Mesenchymal stem cell (in vitro differentiated cells and primary cell): ENCODE data around the gene CAND2.
A peak's percentile ranks its signal among the peaks of the same experiment; 100 is the strongest.

Experiments
- DNase-seq: peaks from one replicate; pipeline ENCODE4 v3.0.0-alpha.2; 2013
- H2AFZ ChIP-seq: one replicate; pipeline ENCODE4 v1.6.1; 2013; ENCODE audit warnings: low read depth, mild to moderate bottlenecking, control low read depth, inconsistent platforms, low read length, moderate library complexity
- H2AK5ac ChIP-seq: 2 replicates; pipeline ENCODE4 v1.6.1; 2013; ENCODE audit warnings: low read length, moderate library complexity, mild to moderate bottlenecking, inconsistent platforms; ENCODE audit not compliant: severe bottlenecking
- H2BK120ac ChIP-seq: one replicate; pipeline ENCODE4 v1.6.1; 2013; ENCODE audit warnings: low read depth, mild to moderate bottlenecking, inconsistent platforms, low read length, moderate library complexity
- H2BK12ac ChIP-seq, 2 experiments: one replicate each; pipeline ENCODE4 v1.6.1; 2013; ENCODE audit warnings: inconsistent platforms in 2 of 2, low read length in 2 of 2, mild to moderate bottlenecking in 2 of 2, moderate library complexity in 2 of 2, control low read depth in 1 of 2
- H2BK15ac ChIP-seq: one replicate; pipeline ENCODE4 v1.6.1; 2013; ENCODE audit warnings: mild to moderate bottlenecking, low read depth, inconsistent platforms; ENCODE audit not compliant: poor library complexity, severe bottlenecking
- H2BK5ac ChIP-seq: 2 replicates; pipeline ENCODE4 v1.6.1; 2013; ENCODE audit warnings: low read depth, mild to moderate bottlenecking, low read length, control low read depth, inconsistent platforms; ENCODE audit not compliant: poor library complexity, severe bottlenecking
- H3K14ac ChIP-seq, 2 experiments: one replicate each; pipeline ENCODE4 v1.6.1; 2013; ENCODE audit warnings: inconsistent platforms in 2 of 2, low read length in 2 of 2, control low read depth in 1 of 2, mild to moderate bottlenecking in 1 of 2, moderate library complexity in 1 of 2
- H3K18ac ChIP-seq, 2 experiments: one replicate each; pipeline ENCODE4 v1.6.1; 2013; ENCODE audit warnings: inconsistent platforms in 2 of 2, low read length in 2 of 2, control low read depth in 1 of 2, low read depth in 1 of 2, mild to moderate bottlenecking in 1 of 2
- H3K23ac ChIP-seq, 2 experiments: one replicate each; pipeline ENCODE4 v1.6.1; 2013; ENCODE audit warnings: inconsistent platforms in 2 of 2, low read length in 2 of 2, mild to moderate bottlenecking in 2 of 2, moderate library complexity in 2 of 2, control low read depth in 1 of 2
- H3K27ac ChIP-seq: 2 replicates; pipeline ENCODE4 v1.5.1; 2013; ENCODE audit warnings: mild to moderate bottlenecking, moderate library complexity, low read length, control low read depth, inconsistent platforms; ENCODE audit not compliant: poor library complexity, severe bottlenecking
- H3K27me3 ChIP-seq, 2 experiments: 2 replicates each; pipeline versions ENCODE4 v1.6.1 to v1.7.0; 2013; ENCODE audit warnings: low read length in 2 of 2, mild to moderate bottlenecking in 2 of 2, moderate library complexity in 2 of 2, control low read depth in 1 of 2, inconsistent platforms in 1 of 2; ENCODE audit not compliant: control insufficient read depth in 1 of 2, insufficient read depth in 1 of 2
- H3K36me3 ChIP-seq, 2 experiments: 2 replicates each; pipeline versions ENCODE4 v1.6.1 to v1.7.0; 2013; ENCODE audit warnings: low read length in 2 of 2, control low read depth in 1 of 2, inconsistent platforms in 1 of 2, low read depth in 1 of 2, mild to moderate bottlenecking in 1 of 2; ENCODE audit not compliant: insufficient read depth in 2 of 2, control insufficient read depth in 1 of 2
- H3K4ac ChIP-seq, 2 experiments: one replicate each; pipeline ENCODE4 v1.6.1; 2013; ENCODE audit warnings: inconsistent platforms in 2 of 2, low read length in 2 of 2, mild to moderate bottlenecking in 2 of 2, moderate library complexity in 2 of 2, control low read depth in 1 of 2, low read depth in 1 of 2
- H3K4me1 ChIP-seq: 2 replicates; pipeline ENCODE4 v1.6.1; 2013; ENCODE audit warnings: low read depth, low read length, control low read depth; ENCODE audit not compliant: control insufficient read depth, insufficient read depth
- H3K4me2 ChIP-seq: 2 replicates; pipeline ENCODE4 v1.6.1; 2013; ENCODE audit warnings: low read length, mild to moderate bottlenecking, inconsistent platforms; ENCODE audit not compliant: poor library complexity, severe bottlenecking
- H3K4me3 ChIP-seq, 2 experiments: 2 replicates each; pipeline versions ENCODE4 v1.5.1 to v1.7.0; 2013; ENCODE audit warnings: low read length in 2 of 2, mild to moderate bottlenecking in 2 of 2, control low read depth in 1 of 2, low read depth in 1 of 2; ENCODE audit not compliant: insufficient read depth in 1 of 2
- H3K79me1 ChIP-seq: replicated peaks from 2 replicates; pipeline ENCODE4 v1.6.1; 2013; ENCODE audit warnings: mild to moderate bottlenecking, control low read depth, low read length, inconsistent platforms; ENCODE audit not compliant: poor library complexity, severe bottlenecking
- H3K9ac ChIP-seq: 2 replicates; pipeline ENCODE4 v1.7.0; 2013; ENCODE audit warnings: mild to moderate bottlenecking, low read length, moderate library complexity
- H3K9me3 ChIP-seq: 2 replicates; pipeline ENCODE4 v1.7.0; 2013; ENCODE audit warnings: mild to moderate bottlenecking, low read length; ENCODE audit not compliant: control insufficient read depth
- H4K8ac ChIP-seq: one replicate; pipeline ENCODE4 v1.6.1; 2013; ENCODE audit warnings: inconsistent platforms, mild to moderate bottlenecking, low read length, moderate library complexity
- H4K91ac ChIP-seq: one replicate; pipeline ENCODE4 v1.6.1; 2013; ENCODE audit warnings: mild to moderate bottlenecking, low read length, inconsistent platforms
- WGBS: methylation state at CpG from one replicate; pipeline ENCODE4 v1.1.7; 2013; ENCODE audit warnings: mixed read lengths; 5-methylcytosine and 5-hydroxymethylcytosine counted together

The CAND2 gene

DNA sequence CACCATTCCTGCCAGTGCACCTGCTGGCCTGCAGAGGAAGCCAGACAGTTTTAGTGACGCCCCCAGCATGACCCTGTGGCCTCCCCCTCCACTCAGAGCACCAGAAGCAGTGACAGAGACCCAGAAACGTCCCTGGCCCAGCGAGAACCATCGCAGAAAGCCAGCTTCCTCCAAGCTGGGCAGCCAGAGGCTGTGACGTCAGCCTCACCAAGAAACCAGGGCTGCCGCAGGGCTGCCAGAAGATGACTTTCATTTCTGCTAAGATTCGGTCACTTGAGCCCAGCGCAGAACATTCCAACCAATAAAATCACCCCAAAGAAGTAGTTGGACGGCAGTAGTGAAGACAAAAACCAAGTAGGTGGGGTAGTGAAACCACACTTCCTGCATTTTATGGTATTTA lies 74.5 kb downstream of the CAND2 start:
- no peak overlapping the region for H3K27ac ChIP-seq
- WGBS, result 66% methylated on average over 6 of the region's 9 CpGs
- H3K23ac ChIP-seq, result no peak overlapping the region

DNA sequence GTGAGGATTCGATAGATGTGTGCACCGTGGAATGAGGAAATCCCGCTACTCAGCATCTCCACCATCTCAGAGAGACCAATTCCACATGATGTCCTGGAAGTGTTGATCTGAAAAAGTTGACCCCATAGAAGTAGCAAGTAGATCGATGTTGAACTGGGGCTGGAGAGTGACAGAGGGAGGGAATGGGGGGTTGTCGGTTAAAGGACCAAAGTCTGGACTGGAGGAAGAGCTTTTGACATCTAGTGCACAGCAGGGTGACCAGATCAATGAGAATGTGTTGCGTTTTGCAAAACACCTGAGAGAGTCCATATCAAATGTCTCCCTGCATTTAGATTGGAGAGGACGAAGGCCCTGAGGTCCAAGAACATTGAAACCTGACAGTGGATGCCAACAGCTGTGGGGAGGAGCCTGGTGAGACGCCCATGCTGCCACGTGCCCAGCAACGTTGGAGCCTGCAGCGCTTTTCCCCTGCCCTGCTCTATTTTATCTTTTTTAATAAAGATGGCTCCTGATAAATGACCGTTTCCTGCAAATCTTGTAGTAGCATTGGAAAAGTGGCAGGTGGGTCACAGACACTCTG lies 75.0 kb downstream of the CAND2 start:
- Histone ChIP-seq H2BK120ac (no peak overlapping the region), H4K8ac (no peak overlapping the region), H3K4me2 (no peak overlapping the region), H3K36me3 (no peaks in the 10 kb centered on the region), H3K4me3 (peak overlapping the region in 1 of 2 experiments; percentile 42), H3K27ac (no peak overlapping the region), H3K4ac (no peak overlapping the region), H4K91ac (no peak overlapping the region), H3K9me3 (no peaks in the 10 kb centered on the region), H2BK12ac (no peak overlapping the region), H2AFZ (no peak overlapping the region), H3K9ac (peak overlapping the region; percentile 68), H2BK15ac (no peak overlapping the region), H3K79me1 (no peaks in the 10 kb centered on the region), H3K27me3 (peaks cover 15 to 30% of the 10 kb centered on the region in 2 experiments), H3K18ac (no peak overlapping the region), H2BK5ac (no peak overlapping the region), H3K4me1 (peaks cover 17% of the 10 kb centered on the region), H3K23ac (no peak overlapping the region), H3K14ac (no peak overlapping the region), H2AK5ac (no peak overlapping the region)
- 86% methylated on average over 12 of the region's 12 CpGs for WGBS
- DNase-seq, result no peak

More for the DNA sequence above, 74.5 kb downstream of the CAND2 start:
- Histone ChIP-seq H3K9me3 (no peaks in the 10 kb centered on the region), H2BK15ac (no peak overlapping the region), H2BK12ac (no peak overlapping the region), H3K9ac (peak overlapping the region; percentile 68), H3K27me3 (peaks cover 14 to 30% of the 10 kb centered on the region in 2 experiments), H4K91ac (no peak overlapping the region), H3K4me1 (peaks cover 12% of the 10 kb centered on the region), H3K18ac (no peak overlapping the region), H2BK120ac (no peak overlapping the region), H3K4me3 (peak overlapping the region in 1 of 2 experiments; percentile 42), H2BK5ac (no peak overlapping the region), H3K79me1 (no peaks in the 10 kb centered on the region), H3K4me2 (no peak overlapping the region), H3K14ac (no peak overlapping the region), H4K8ac (no peak overlapping the region), H2AK5ac (no peak overlapping the region), H3K36me3 (no peaks in the 10 kb centered on the region), H2AFZ (no peak overlapping the region), H3K4ac (no peak overlapping the region)
- no peak for DNase-seq

DNA sequence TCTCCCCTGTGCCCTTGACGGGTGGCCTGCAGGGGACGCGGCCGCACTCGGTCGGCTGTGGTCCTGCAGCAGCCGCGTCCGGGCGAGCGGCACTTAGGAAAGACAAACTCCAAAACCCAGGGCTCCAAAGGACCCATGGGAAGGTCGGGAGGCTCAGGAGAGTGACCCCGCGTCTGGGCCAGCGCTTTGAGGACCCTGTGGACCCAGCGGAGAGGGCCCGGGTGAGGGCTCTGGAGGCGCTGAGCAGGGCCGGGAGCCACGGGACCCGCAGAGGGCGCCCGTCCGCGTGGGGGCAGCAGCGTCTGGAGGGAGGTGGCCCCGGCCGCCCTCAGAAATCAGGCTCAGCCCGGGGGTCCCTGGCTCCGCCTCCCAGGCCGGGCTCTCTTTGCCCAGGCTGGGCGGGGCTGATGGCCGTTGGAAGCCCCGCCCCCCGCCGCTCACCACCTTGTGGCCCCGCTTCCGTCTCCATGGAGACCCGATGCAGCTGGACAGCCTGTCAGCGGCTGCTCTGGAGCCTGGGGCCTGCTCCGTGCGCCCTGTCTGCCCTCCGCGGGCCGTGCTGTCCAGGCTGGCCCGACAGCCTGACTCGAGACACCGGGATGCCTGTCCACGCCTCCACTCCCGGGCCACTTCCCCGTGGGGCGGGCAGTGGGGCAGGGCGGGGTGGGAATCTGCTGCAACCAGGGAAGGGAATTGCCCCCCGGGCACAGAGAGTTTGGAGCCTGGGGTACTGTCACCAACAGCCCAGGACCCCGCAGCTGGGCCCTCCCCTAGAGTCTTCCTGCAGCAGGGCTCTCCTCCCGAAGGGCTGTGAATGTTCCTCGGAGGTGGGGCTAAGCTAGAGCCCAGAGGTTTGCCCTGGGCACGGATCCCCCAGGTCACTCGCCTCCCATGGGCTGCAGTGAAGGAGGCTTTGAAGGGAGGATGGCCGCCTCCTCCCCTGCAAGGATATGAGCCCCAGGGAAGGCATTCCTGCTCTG lies 79.7 kb downstream of the CAND2 start:
- no peak overlapping the region for H3K4ac ChIP-seq
- 22% methylated on average over 59 of the region's 60 CpGs for WGBS
- peak overlapping the region in 1 of 2 experiments; percentile 14 for H3K18ac ChIP-seq

DNA sequence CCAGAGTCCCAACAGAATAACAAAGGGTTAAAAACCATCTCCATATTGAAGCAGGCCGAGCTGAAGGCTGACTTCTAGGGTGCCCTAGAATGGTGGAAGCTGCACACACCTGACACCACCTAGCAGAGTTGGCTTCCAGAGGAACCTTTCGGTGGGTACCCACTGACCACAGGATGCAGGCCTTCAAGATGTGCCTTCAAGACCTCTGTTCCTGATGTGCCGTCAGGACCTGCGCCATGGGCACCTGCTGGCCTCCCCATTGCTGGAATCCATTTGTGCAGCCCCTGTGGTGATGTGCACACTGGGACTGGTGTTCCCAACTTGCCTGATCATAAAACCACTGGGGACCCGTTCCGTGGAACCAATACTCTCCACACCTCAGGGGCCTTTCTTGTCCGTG lies 80.6 kb downstream of the CAND2 start:
- Histone ChIP-seq H3K79me1 (no peaks in the 10 kb centered on the region), H3K18ac (no peak overlapping the region), H3K4ac (no peak overlapping the region), H3K27ac (no peak overlapping the region), H4K91ac (no peak overlapping the region), H3K4me3 (no peak overlapping the region), H4K8ac (no peak overlapping the region), H3K27me3 (peaks cover 6 to 24% of the 10 kb centered on the region in 2 experiments), H2AFZ (no peak overlapping the region), H2BK120ac (no peak overlapping the region), H2BK15ac (no peak overlapping the region), H3K9me3 (no peaks in the 10 kb centered on the region), H2BK12ac (no peak overlapping the region), H3K4me2 (no peak overlapping the region), H2BK5ac (no peak overlapping the region), H3K23ac (no peak overlapping the region), H2AK5ac (no peak overlapping the region), H3K4me1 (peaks cover 9% of the 10 kb centered on the region), H3K14ac (no peak overlapping the region), H3K9ac (no peak overlapping the region), H3K36me3 (no peaks in the 10 kb centered on the region)
- 90% methylated on average over 7 of the region's 7 CpGs for WGBS
- DNase-seq, result no peak

More for the DNA sequence above, 79.7 kb downstream of the CAND2 start:
- Histone ChIP-seq H3K4me3 (peak overlapping the region; percentile 29 to 50), H2BK120ac (no peak overlapping the region), H4K8ac (peak overlapping the region; percentile 12), H3K27ac (no peak overlapping the region), H2BK12ac (no peak overlapping the region), H3K36me3 (no peaks in the 10 kb centered on the region), H2AK5ac (no peak overlapping the region), H4K91ac (no peak overlapping the region), H2BK15ac (no peak overlapping the region), H3K27me3 (peaks cover 10 to 21% of the 10 kb centered on the region in 2 experiments), H3K9me3 (no peaks in the 10 kb centered on the region), H3K14ac (peak overlapping the region in 1 of 2 experiments; percentile 64), H3K79me1 (no peaks in the 10 kb centered on the region), H3K4me2 (peak overlapping the region; percentile 67), H3K9ac (peak overlapping the region; percentile 22), H2AFZ (no peak overlapping the region), H3K23ac (peak overlapping the region in 1 of 2 experiments; percentile 23), H2BK5ac (no peak overlapping the region), H3K4me1 (peaks cover 9% of the 10 kb centered on the region)
- peak; percentile 60 for DNase-seq
